LNCaP clone FGC (cell line): ENCODE data around the gene NREP.

Experiments used
- DNase-seq: peaks from one replicate; pipeline ENCODE4 v3.0.0-alpha.2; 2011; ENCODE audit warnings: low read depth
- H3K4me3 ChIP-seq: 2 replicates; pipeline ENCODE4 v1.5.1; 2011; ENCODE audit warnings: mild to moderate bottlenecking, low read depth, low read length, control low read depth
- CTCF ChIP-seq: IDR thresholded peaks from 2 replicates; pipeline ENCODE4 v1.5.1; 2012; ENCODE audit warnings: mild to moderate bottlenecking; ENCODE audit not compliant: control insufficient read depth, insufficient read depth; ENCODE audit errors: extremely low read depth

NREP gene

GRCh38 chr5:111734597-111734996 lies 22.4 kb downstream of the NREP start:
- no peak for DNase-seq
- no peak overlapping the region for H3K4me3 ChIP-seq
- no peak for TF ChIP-seq CTCF

- no peak for TF ChIP-seq CTCF
- DNase-seq = no peak
- no peak overlapping the region for H3K4me3 ChIP-seq
Observed at GRCh38 chr5:111734013-111734412, 23.0 kb downstream of the NREP start.

GRCh38 chr5:111733571-111733970 lies 23.4 kb downstream of the NREP start:
- DNase-seq = no peak
- no peak overlapping the region for H3K4me3 ChIP-seq
- TF ChIP-seq CTCF = no peak

GRCh38 chr5:111731638-111732037 lies 25.4 kb downstream of the NREP start:
- DNase-seq = no peak
- no peak for TF ChIP-seq CTCF

GRCh38 chr5:111730659-111731382 lies 26.2 kb downstream of the NREP start:
- DNase-seq = no peak
- H3K4me3 ChIP-seq = no peak overlapping the region
- TF ChIP-seq CTCF = no peak

More at GRCh38 chr5:111731638-111732037, 25.4 kb downstream of the NREP start:
- H3K4me3 ChIP-seq = no peak overlapping the region

GRCh38 chr5:111728941-111729340 lies 28.1 kb downstream of the NREP start:
- H3K4me3 ChIP-seq = no peak overlapping the region
- TF ChIP-seq CTCF = no peak
- DNase-seq = no peak

- no peak for TF ChIP-seq CTCF
- no peak overlapping the region for H3K4me3 ChIP-seq
Observed at GRCh38 chr5:111726986-111727385, 30.0 kb downstream of the NREP start.

More at GRCh38 chr5:111726986-111727385, 30.0 kb downstream of the NREP start:
- DNase-seq = no peak
